ENCODE results near the gene FAM241A.
A peak's percentile ranks its signal among the peaks of the same experiment; 100 is the strongest.
"Not testable (repeated sequence)": the region's sequence is repeated elsewhere in the genome, so short reads cannot be mapped to it uniquely, and the experiment has no call there.

The FAM241A gene

DNA sequence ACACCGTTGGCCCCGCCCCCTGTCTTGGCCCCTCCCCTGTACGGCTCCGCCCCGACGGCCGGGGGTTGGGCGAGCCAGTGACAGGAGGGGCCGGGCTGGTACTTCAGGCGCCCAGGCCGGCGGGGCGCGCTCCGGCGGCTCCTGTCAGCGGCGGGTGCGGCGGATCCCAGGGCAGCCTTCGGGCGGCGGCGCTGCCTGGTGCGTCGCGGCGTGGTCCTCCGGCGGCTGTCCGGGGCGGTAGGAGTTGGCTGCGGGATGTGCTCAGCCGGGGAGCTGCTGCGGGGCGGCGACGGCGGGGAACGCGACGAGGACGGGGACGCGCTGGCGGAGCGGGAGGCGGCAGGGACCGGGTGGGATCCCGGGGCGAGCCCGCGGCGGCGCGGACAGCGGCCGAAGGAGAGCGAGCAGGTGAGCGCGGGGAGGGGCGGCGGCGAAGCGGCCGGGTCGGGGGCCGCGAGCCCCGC is at the start of gene FAM241A:
TSS of gene FAM241A (plus strand) at position 129 of the 464 bp plus-strand sequence. CDS start at position 256, 127 bp downstream.
- DNase-seq (ENCODE audit: low read depth in 1 of 2, low spot score in 1 of 2), result peak; percentile 87 to 95

DNA sequence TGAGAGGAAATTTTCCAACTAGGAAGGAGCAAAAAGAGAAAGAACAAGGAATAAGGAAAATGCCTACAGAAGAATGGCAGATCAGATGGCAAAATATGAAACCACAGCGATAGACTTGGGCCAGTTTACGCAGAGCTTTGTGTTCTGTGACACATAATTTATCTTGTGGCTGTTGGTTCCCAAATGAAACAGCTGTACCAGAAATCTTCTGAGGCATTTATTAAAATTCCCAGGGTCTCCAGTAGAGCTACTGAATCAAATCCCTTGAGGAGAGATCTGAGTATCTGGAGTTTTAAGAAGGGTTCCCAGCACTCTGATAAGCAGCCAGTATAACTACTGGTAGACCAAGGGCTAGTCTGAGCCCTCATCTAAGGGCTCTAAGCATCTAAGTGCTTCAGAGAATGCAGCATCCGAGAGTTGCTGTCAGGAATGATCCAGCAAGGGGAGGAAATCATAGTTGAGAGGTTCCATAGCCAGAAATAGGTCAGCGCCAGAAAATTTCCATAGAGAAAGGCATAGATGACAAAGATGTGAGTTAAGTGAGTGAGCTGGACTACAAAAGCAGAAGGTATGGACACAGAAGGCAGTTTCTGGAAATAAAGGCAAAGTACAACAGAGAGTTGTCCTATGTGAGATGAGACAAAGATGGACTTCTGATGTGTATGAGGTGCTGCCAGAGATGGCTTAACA is 46.3 kb upstream of the FAM241A start:
- DNase-seq (ENCODE audit: low read depth in 1 of 2, low spot score in 1 of 2), result no peak

- DNase-seq (ENCODE audit: low read depth in 1 of 2, low spot score in 1 of 2), result no peak
Observed at GRCh38 chr4:112099701-112100297, 45.5 kb upstream of the FAM241A start.

GRCh38 chr4:112102875-112103370 is 42.3 kb upstream of the FAM241A start:
- no peak for DNase-seq (ENCODE audit: low read depth in 1 of 2, low spot score in 1 of 2)

- no peak for DNase-seq (ENCODE audit: low read depth in 1 of 2, low spot score in 1 of 2)
Observed at GRCh38 chr4:112105201-112105969, 39.9 kb upstream of the FAM241A start.

- no peak for DNase-seq (ENCODE audit: low read depth in 1 of 2, low spot score in 1 of 2)
Observed at GRCh38 chr4:112109360-112110058, 35.7 kb upstream of the FAM241A start.

- no peak for DNase-seq (ENCODE audit: low read depth in 1 of 2, low spot score in 1 of 2)
Observed at GRCh38 chr4:112110059-112110425, 35.2 kb upstream of the FAM241A start.

GRCh38 chr4:112111306-112111705 is 33.9 kb upstream of the FAM241A start:
- DNase-seq (ENCODE audit: low read depth in 1 of 2, low spot score in 1 of 2), result no peak

GRCh38 chr4:112112095-112112494 is 33.2 kb upstream of the FAM241A start:
- DNase-seq (ENCODE audit: low read depth in 1 of 2, low spot score in 1 of 2), result not testable (repeated sequence)

DNA sequence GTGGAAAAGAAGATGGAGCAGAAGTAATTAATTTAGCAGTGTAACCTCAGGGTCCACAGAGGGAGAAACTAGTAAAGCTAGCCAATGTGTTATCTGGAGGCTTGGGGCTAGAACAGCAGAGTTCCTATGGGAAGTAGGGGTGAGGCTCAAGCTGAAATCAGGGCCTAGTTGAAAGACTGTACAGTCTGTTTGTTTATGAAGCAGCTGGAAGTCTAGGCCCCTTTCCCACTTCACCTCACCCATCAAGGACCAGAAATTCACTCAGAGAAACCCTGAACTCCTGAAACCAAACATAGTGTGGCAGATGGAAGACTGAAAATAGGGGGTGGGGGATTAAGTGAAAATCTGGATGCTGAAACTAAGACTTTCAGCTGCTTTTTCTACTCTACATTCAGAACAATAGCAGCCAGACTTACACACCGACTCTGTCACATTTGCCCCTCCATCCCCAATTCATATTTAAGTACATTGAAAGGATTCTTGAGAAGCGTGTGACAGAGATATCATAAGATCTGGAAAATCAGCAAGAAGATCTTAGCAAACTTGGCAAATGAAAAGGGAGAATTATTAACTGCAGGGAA is 32.6 kb upstream of the FAM241A start:
- no peak for DNase-seq (ENCODE audit: low read depth in 1 of 2, low spot score in 1 of 2)

DNA sequence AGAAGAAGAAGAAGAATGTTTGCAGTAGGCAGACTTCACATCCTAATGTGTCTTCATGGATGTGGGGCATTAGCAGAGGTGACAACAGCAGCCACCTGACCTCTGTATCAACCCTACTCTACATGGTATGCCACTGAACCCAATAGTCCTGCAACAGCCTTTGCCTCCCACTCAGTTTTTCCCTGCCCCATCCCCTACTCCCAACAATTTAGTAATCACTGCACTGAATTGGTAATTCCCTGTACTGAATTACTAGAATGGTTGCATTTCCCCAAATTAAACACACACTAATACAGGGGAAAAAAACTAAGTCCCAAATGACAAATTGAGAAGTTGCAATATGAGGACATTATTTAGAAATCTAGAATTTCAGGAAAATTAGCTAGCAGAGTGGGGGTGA is 31.4 kb upstream of the FAM241A start:
- no peak for DNase-seq (ENCODE audit: low read depth in 1 of 2, low spot score in 1 of 2)

- no peak for DNase-seq (ENCODE audit: low read depth in 1 of 2, low spot score in 1 of 2)
Observed at GRCh38 chr4:112114452-112114851, 30.8 kb upstream of the FAM241A start.

- no peak for DNase-seq (ENCODE audit: low read depth in 1 of 2, low spot score in 1 of 2)
Observed at GRCh38 chr4:112118742-112119352, 26.4 kb upstream of the FAM241A start.

GRCh38 chr4:112119353-112119783 is 25.9 kb upstream of the FAM241A start:
- no peak for DNase-seq (ENCODE audit: low read depth in 1 of 2, low spot score in 1 of 2)

- no peak for DNase-seq (ENCODE audit: low read depth in 1 of 2, low spot score in 1 of 2)
Observed at GRCh38 chr4:112120021-112120420, 25.2 kb upstream of the FAM241A start.

DNA sequence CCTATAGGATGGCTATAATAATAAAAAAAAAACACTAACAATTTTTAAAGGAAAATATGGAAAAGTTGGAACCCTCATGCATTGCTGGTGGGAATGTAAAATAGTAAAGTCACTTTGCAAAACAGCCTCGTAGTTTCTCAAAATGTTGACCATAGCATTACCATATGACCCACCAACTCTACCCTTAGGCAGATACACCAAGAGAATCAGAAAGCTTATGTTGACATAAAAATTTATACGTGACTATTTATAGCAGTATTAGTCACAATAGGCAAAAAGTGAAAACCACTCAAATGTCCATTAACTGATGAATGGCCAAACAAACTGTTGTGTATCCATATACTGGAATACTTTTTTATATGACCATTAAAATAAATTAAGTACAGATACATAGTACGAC is 19.8 kb upstream of the FAM241A start:
- DNase-seq (ENCODE audit: low read depth in 1 of 2, low spot score in 1 of 2), result no peak

DNA sequence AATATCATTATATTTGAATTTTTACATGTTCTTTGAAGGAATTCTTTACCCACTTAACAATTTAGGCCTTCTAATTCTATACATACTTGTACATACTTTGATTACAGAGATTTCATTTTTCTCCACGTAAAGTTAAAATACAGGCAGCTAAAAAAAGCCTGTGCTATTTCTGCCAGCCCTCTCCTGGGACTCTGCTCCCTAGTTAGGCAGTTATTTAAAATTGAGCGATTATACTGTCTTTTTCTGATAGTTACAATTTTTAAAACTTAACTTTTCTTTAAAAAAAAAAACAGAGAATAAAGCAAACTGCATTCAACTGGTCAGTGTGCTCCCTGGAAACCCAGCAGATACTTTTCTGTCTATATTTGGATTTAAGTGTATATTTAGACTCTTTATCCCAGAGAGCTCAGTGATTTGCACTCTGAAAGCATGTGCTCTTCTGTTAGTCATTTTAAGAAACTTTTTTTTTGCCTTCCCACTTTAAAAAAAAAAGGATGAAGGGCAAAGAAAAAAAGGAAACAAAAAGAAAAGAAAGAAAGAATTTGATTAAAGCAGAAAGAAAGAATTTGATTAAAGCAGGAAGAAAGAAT is 18.1 kb upstream of the FAM241A start:
- no peak for DNase-seq (ENCODE audit: low read depth in 1 of 2, low spot score in 1 of 2)

DNA sequence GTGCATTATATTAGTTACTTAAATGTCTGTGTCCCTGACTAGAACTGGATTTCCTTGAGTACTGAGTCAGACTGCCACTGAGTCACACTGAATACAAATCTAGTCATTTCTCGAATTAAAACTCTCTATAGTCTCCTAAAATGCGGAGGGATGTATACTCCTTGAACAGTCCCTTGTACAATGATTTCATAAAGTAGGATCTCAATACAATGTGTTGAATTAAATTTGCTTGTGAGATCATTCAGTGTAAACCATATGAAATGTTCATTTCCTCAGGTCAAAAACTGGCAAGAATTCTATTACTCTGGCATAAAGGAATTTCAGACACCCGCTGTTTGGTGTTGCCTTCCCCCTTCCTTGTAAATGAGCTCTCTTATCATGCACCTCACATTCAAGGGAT is 17.5 kb upstream of the FAM241A start:
- no peak for DNase-seq (ENCODE audit: low read depth in 1 of 2, low spot score in 1 of 2)

GRCh38 chr4:112128452-112128851 is 16.8 kb upstream of the FAM241A start:
- no peak for DNase-seq (ENCODE audit: low read depth in 1 of 2, low spot score in 1 of 2)

- no peak for DNase-seq (ENCODE audit: low read depth in 1 of 2, low spot score in 1 of 2)
Observed at GRCh38 chr4:112130906-112131305, 14.3 kb upstream of the FAM241A start.
